GM23248 (cell line): ENCODE results near the gene MEI1.

Experiments
- EZH2 ChIP-seq: fragments of 200-600 bp; sonication (generic); IDR thresholded peaks from 2 replicates; pipeline ENCODE4 v1.6.1; 2018; ENCODE audit warnings: antibody characterized with exemption, mild to moderate bottlenecking; ENCODE audit not compliant: insufficient read depth, poor library complexity, severe bottlenecking
- EZH2phosphoT487 ChIP-seq: fragments of 200-600 bp; sonication (generic); IDR thresholded peaks from 2 replicates; pipeline ENCODE4 v1.6.1; 2018; ENCODE audit warnings: antibody characterized with exemption, moderate library complexity, mild to moderate bottlenecking, low read depth; ENCODE audit not compliant: insufficient read depth

GRCh38 chr22:41687901-41688364 is 11.4 kb upstream of the MEI1 start:
- TF ChIP-seq EZH2 (no peak), EZH2phosphoT487 (no peak)
